GM12878 (cell line): Measurements from ENCODE around the gene SPRED2. TPM values are rescaled to one million over a fixed set of nuclear protein-coding genes. Genes with fewer than 3 reads are reported as not detected.

Source experiments
- ATAC-seq: fragments of 200-7000 bp; cut with Tn5 transposase; 3 replicates; pipeline ENCODE4 v1.9.1; 2020; ENCODE audit warnings: mild to moderate bottlenecking, moderate library complexity
- BruUV-seq: library from RNA; stranded (reverse); fragments of 400-500 nt; replicated peaks from 2 replicates; lab custom pipeline; 2021; lab: Mats Ljungman, UMichigan
- CTCF ChIA-PET: fragments of 300-600 bp; sonication (Branson Sonifier 250); formaldehyde crosslinking; extraction: SDS; loops from one replicate; lab custom pipeline; 2021; ENCODE audit warnings: inconsistent platforms; lab: Yijun Ruan, JAX
- POLR2A ChIA-PET: fragments of 350-600 bp; formaldehyde crosslinking; extraction: SDS; loops from one replicate; lab custom pipeline; 2021; ENCODE audit warnings: inconsistent platforms; lab: Charles Lee
- RAD21 ChIA-PET: fragments of 300-600 bp; sonication (Branson Sonifier 250); formaldehyde crosslinking; loops from one replicate; lab custom pipeline; 2023; ENCODE audit warnings: antibody characterized with exemption; ENCODE audit not compliant: unreplicated experiment; lab: Charles Lee
- SMC1A ChIA-PET: fragments of 300-600 bp; sonication (Branson Sonifier 250); formaldehyde crosslinking; loops from one replicate; lab custom pipeline; 2023; ENCODE audit not compliant: unreplicated experiment, uncharacterized antibody; lab: Charles Lee
- DNase-seq: peaks from one replicate; pipeline ENCODE4 v3.0.0-alpha.2; 2011; ENCODE audit warnings: low read depth, low spot score
- FAIRE-seq: peaks from 3 replicates; lab custom pipeline; 2011; peaks lifted over from hg19 to GRCh38; lab: Jason Lieb, UNC
- H2AFZ ChIP-seq: 2 replicates; pipeline ENCODE4 v1.6.0; 2011; ENCODE audit warnings: low read depth, low read length, control low read depth; ENCODE audit not compliant: control insufficient read depth
- H3K27ac ChIP-seq: 2 replicates; pipeline ENCODE4 v1.5.1; 2011; ENCODE audit warnings: control low read depth; ENCODE audit not compliant: control insufficient read depth, insufficient read depth
- H3K27me3 ChIP-seq, 2 experiments: replicated peaks in 1 of 2; 2 replicates each; pipeline versions ENCODE4 v1.6.0 to v1.6.1; 2011; ENCODE audit warnings: low read length in 1 of 2; ENCODE audit not compliant: control insufficient read depth in 2 of 2, insufficient read depth in 2 of 2
- H3K36me3 ChIP-seq, 2 experiments: 2 replicates each; pipeline ENCODE4 v1.5.1; 2011; ENCODE audit warnings: low read length in 1 of 2; ENCODE audit not compliant: control insufficient read depth in 2 of 2, insufficient read depth in 2 of 2
- H3K4me1 ChIP-seq: 2 replicates; pipeline ENCODE4 v1.6.1; 2011; ENCODE audit warnings: mild to moderate bottlenecking, low read length, moderate library complexity, mixed read lengths; ENCODE audit not compliant: control insufficient read depth, insufficient read depth
- H3K4me2 ChIP-seq: 2 replicates; pipeline ENCODE4 v1.6.0; 2011; ENCODE audit warnings: control low read depth; ENCODE audit not compliant: control insufficient read depth, insufficient read depth
- H3K4me3 ChIP-seq: fragments of 200-600 bp; sonication (generic); 2 replicates; pipeline ENCODE4 v1.5.1; 2016
- H3K79me2 ChIP-seq: 2 replicates; pipeline ENCODE4 v1.6.0; 2011; ENCODE audit warnings: low read length; ENCODE audit not compliant: control insufficient read depth, insufficient read depth
- H3K9ac ChIP-seq: 2 replicates; pipeline ENCODE4 v1.8.0; 2011; ENCODE audit warnings: low read length, control low read depth, mixed read lengths; ENCODE audit not compliant: control insufficient read depth, insufficient read depth
- H3K9me3 ChIP-seq: replicated peaks from 3 replicates; pipeline ENCODE4 v1.5.1; 2011; ENCODE audit warnings: mild to moderate bottlenecking, low read length; ENCODE audit not compliant: control insufficient read depth, insufficient read depth
- H4K20me1 ChIP-seq: 2 replicates; pipeline ENCODE4 v1.6.0; 2011; ENCODE audit not compliant: control insufficient read depth, insufficient read depth
- ATF7 ChIP-seq: fragments of 450-650 bp; IDR thresholded peaks from 2 replicates; pipeline ENCODE4 v1.6.1; 2016; ENCODE audit warnings: low read depth, mild to moderate bottlenecking
- BCL11A ChIP-seq: IDR thresholded peaks from 2 replicates; pipeline ENCODE4 v1.6.1; 2011; ENCODE audit warnings: low read depth, low read length
- CBFB ChIP-seq: IDR thresholded peaks from 2 replicates; pipeline ENCODE4 v1.6.1; 2016; ENCODE audit warnings: antibody characterized with exemption, low read depth
- EED ChIP-seq: sonication (generic); IDR thresholded peaks from 2 replicates; pipeline ENCODE4 v1.6.1; 2016; ENCODE audit warnings: antibody characterized with exemption, low read depth
- HCFC1 ChIP-seq: fragments of 150-350 bp; IDR thresholded peaks from 2 replicates; pipeline ENCODE4 v1.6.1; 2014; ENCODE audit warnings: low read length
- HDAC6 ChIP-seq: fragments of 200-600 bp; sonication (generic); IDR thresholded peaks from one replicate; pipeline ENCODE4 v1.8.0; 2017; ENCODE audit warnings: antibody characterized with exemption; ENCODE audit not compliant: unreplicated experiment
- IRF5 ChIP-seq: fragments of 450-650 bp; IDR thresholded peaks from 2 replicates; pipeline ENCODE4 v1.6.1; 2017; ENCODE audit warnings: borderline replicate concordance
- KLF5 ChIP-seq: fragments of 450-650 bp; IDR thresholded peaks from 2 replicates; pipeline ENCODE4 v1.6.1; 2014; ENCODE audit warnings: mild to moderate bottlenecking; ENCODE audit not compliant: partially characterized antibody
- MEF2A ChIP-seq: IDR thresholded peaks from 2 replicates; pipeline ENCODE4 v1.6.1; 2011; ENCODE audit warnings: low read depth, mild to moderate bottlenecking, low read length, moderate library complexity; ENCODE audit not compliant: insufficient read depth
- NFYA ChIP-seq: IDR thresholded peaks from 2 replicates; pipeline ENCODE4 v1.6.1; 2011; ENCODE audit warnings: low read depth, mild to moderate bottlenecking, low read length, improper control_type of control experiment, borderline replicate concordance
- SUZ12 ChIP-seq: fragments of 200-600 bp; sonication (generic); IDR thresholded peaks from one replicate; pipeline ENCODE4 v1.6.1; 2018; ENCODE audit warnings: antibody characterized with exemption, mild to moderate bottlenecking; ENCODE audit not compliant: unreplicated experiment
- YY1 ChIP-seq: IDR thresholded peaks from 2 replicates; pipeline ENCODE4 v1.6.1; 2011; ENCODE audit warnings: low read depth, mild to moderate bottlenecking, low read length
- ZZZ3 ChIP-seq: IDR thresholded peaks from 2 replicates; pipeline ENCODE4 v1.6.1; 2011; ENCODE audit warnings: low read depth; ENCODE audit not compliant: control insufficient read depth, insufficient read length
- WGBS: methylation state at CpG from one replicate; pipeline ENCODE4 v1.1.6; 2016; ENCODE audit warnings: low lambda C conversion rate; ENCODE audit not compliant: insufficient replicate concordance, insufficient coverage; ENCODE audit errors: missing lambda C conversion rate; 5-methylcytosine and 5-hydroxymethylcytosine counted together
- in situ Hi-C: fragments of 300-500 bp; cut with MboI; formaldehyde crosslinking; loops from 9 replicates; pipeline ENCODE4 v1.14.3; 2018; ENCODE audit warnings: mixed read lengths
- intact Hi-C: fragments of 100-400 bp; cut with micrococcal nuclease; formaldehyde crosslinking; loops from one replicate; pipeline ENCODE4 v1.14.2; 2022; ENCODE audit not compliant: unreplicated experiment
- polyA plus RNA-seq, 11 experiments: library from polyadenylated mRNA; depleted of rRNA in 4 of 11; unstranded in 6 of 11; stranded (reverse) in 5 of 11; fragments of >200 nt; fragmentation: Nextera tagmentation in 4 of 11; fragmentation: Illumina TruSeq in 1 of 11; extraction: Ambion mirVana in 4 of 11; extraction: Trizol in 1 of 11; gene quantifications; 1 replicate in 1 of 11; 2 replicates in 10 of 11; pipeline versions ENCODE4 v1.2.1 to v1.2.3, GENCODE V29; 2011 to 2016; ENCODE audit warnings: inconsistent platforms in 2 of 11, missing spikeins in 2 of 11, low read depth in 1 of 11
- total RNA-seq, 4 experiments: library from RNA; depleted of rRNA in 3 of 4; stranded (reverse); fragments of >200 nt in 3 of 4; fragmentation: Illumina TruSeq in 1 of 4; extraction: Trizol in 1 of 4; gene quantifications; 2 replicates each; pipeline versions ENCODE4 v1.2.1 to v1.2.3, GENCODE V29; 2013 to 2021
- TF ChIP-seq, protein P1 (sequence below): fragments of 450-650 bp; formaldehyde crosslinking; IDR thresholded peaks from 2 replicates; pipeline ENCODE4 v1.4.0; 2022; ENCODE audit warnings: mild to moderate bottlenecking, moderate library complexity
- TF ChIP-seq, protein P2 (sequence below): IDR thresholded peaks from 2 replicates; pipeline ENCODE4 v1.6.1; 2011; ENCODE audit warnings: borderline replicate concordance, low read depth, mild to moderate bottlenecking, moderate library complexity, mixed read lengths, low read length; ENCODE audit not compliant: insufficient read depth; ENCODE audit errors: extremely low read length

Gene SPRED2
- total and polyA plus RNA-seq, 10 of the 15 experiments (the other 5 are each of a cell fraction or from before 2014, with no cell fraction given): 3.0 to 23.9 (median 9.7) TPM

GRCh38 chr2:65436824-65437221 is 4.4 kb upstream of the SPRED2 start:
- FAIRE-seq (peak; percentile 92), ATAC-seq (peak; percentile 80), DNase-seq (peak; percentile 73)
- no peak overlapping the region; the same call in 1 of the 2 replicates for H2AFZ ChIP-seq
- H3K4me3 ChIP-seq: peak overlapping the region; percentile 77
- no peaks in the 10 kb centered on the region for H3K9me3 ChIP-seq
- H3K27ac ChIP-seq: peak overlapping the region; percentile 43; the same call in 1 of the 2 replicates
- no peaks in the 10 kb centered on the region for H4K20me1 ChIP-seq
- ChIA-PET CTCF (interaction anchor here (0.6 to 4.7 kb wide), 9 partner anchors 17 to 546 kb away, joined by 3 to 26 read pairs (median 3); no protein-coding TSS in a partner anchor), POLR2A (interaction anchor here (1.2 to 1.8 kb wide), 8 partner anchors 9 to 306 kb away, joined by 3 to 6 read pairs (median 4); partner anchors contain the start of gene RAB1A), RAD21 (interaction anchor here (0.5 to 3.3 kb wide), 25 partner anchors 9 to 520 kb away, joined by 3 to 17 read pairs (median 3); partner anchors contain the start of gene RAB1A), SMC1A (interaction anchor here (0.8 to 3.2 kb wide), 16 partner anchors 9 to 383 kb away, joined by 3 to 18 read pairs (median 6); no protein-coding TSS in a partner anchor)
- no peaks in the 10 kb centered on the region for H3K79me2 ChIP-seq
- no TSS peak for BruUV-seq
- intact Hi-C loops: loop anchor here (1.0 to 10.0 kb wide), 5 partner anchors 100 to 372 kb away; no protein-coding TSS in a partner anchor
- no peaks in the 10 kb centered on the region for H3K27me3 ChIP-seq
- peaks cover 6% of the 10 kb centered on the region for H3K4me1 ChIP-seq
- 0% methylated on average over 12 of the region's 12 CpGs for WGBS
- peak overlapping the region; percentile 62; the same call in 1 of the 2 replicates for H3K9ac ChIP-seq
- H3K4me2 ChIP-seq: peak overlapping the region; percentile 92
- in situ Hi-C loops: no loop called here
- no peaks in the 10 kb centered on the region for H3K36me3 ChIP-seq
- peak; percentile 83 for TF ChIP-seq EED
- TF ChIP-seq, protein P1, sequence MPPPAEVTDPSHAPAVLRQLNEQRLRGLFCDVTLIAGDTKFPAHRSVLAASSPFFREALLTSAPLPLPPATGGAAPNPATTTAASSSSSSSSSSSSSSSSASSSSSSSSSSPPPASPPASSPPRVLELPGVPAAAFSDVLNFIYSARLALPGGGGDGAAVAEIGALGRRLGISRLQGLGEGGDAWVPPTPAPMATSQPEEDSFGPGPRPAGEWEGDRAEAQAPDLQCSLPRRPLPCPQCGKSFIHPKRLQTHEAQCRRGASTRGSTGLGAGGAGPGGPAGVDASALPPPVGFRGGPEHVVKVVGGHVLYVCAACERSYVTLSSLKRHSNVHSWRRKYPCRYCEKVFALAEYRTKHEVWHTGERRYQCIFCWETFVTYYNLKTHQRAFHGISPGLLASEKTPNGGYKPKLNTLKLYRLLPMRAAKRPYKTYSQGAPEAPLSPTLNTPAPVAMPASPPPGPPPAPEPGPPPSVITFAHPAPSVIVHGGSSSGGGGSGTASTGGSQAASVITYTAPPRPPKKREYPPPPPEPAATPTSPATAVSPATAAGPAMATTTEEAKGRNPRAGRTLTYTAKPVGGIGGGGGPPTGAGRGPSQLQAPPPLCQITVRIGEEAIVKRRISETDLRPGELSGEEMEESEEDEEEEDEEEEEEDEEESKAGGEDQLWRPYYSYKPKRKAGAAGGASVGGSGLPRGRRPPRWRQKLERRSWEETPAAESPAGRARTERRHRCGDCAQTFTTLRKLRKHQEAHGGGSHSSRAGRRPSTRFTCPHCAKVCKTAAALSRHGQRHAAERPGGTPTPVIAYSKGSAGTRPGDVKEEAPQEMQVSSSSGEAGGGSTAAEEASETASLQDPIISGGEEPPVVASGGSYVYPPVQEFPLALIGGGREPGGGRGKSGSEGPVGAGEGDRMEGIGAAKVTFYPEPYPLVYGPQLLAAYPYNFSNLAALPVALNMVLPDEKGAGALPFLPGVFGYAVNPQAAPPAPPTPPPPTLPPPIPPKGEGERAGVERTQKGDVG (CRISPR knock-in tag): no peak
- TF ChIP-seq HCFC1: no peak
- TF ChIP-seq MEF2A: no peak; the same call in 1 of the 2 replicates
- TF ChIP-seq KLF5: no peak
- TF ChIP-seq SUZ12: no peak
- TF ChIP-seq ATF7: 0 out of 2 replicates have a peak, but pooled peaks have one; percentile 20
- TF ChIP-seq CBFB: peak; percentile 57; the same call in 1 of the 2 replicates
- TF ChIP-seq NFYA: no peak
- no peak for TF ChIP-seq YY1
- TF ChIP-seq, protein P2, sequence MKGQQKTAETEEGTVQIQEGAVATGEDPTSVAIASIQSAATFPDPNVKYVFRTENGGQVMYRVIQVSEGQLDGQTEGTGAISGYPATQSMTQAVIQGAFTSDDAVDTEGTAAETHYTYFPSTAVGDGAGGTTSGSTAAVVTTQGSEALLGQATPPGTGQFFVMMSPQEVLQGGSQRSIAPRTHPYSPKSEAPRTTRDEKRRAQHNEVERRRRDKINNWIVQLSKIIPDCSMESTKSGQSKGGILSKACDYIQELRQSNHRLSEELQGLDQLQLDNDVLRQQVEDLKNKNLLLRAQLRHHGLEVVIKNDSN: no peak
- TF ChIP-seq HDAC6: no peak
- peak; percentile 58; the same call in 1 of the 2 replicates for TF ChIP-seq BCL11A
- no peak for TF ChIP-seq ZZZ3
- no peak for TF ChIP-seq IRF5
